ENCODE data around the gene FBXO44.

DNA sequence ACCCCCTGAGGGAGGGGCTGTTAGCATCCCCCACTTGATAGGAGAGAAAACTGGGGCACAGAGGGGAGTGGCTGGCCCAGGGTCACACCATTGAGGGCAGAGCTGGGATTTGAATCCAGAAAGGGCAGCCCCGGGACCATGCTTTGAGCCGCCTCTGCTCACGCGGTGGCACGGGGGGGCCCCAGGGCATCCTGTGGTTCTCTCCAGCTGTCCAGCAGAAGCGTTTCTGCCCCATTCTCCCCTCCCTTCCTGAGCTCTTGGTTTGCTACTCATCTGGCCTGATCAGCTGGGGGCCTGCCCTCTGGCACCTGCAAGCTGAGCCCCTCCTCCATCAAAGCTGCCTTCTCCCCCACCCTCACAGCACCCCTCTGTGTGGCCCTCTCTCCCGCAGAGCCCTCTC lies 37.9 kb upstream of the FBXO44 start:
- TF ChIP-seq POLR2AphosphoS5 (IDR thresholded peaks at IDR 0.05; ENCODE audit: low read depth, low read length) = no peak
- TF ChIP-seq TAF1 (IDR thresholded peaks at IDR 0.05; ENCODE audit: borderline replicate concordance, insufficient read depth, low read length) = no peak
- no peak for TF ChIP-seq SIN3A (IDR thresholded peaks at IDR 0.05; ENCODE audit: borderline replicate concordance, insufficient read depth, low read length)
- TF ChIP-seq REST (IDR thresholded peaks at IDR 0.05; ENCODE audit: insufficient read depth in 1 of 2, low read depth in 2 of 2, low read length in 2 of 2) = no peak
- no peak for TF ChIP-seq FOXP2 (optimal IDR thresholded peaks at IDR 0.05; ENCODE audit: borderline replicate concordance, extremely low read depth, extremely low read length, insufficient read depth)
